ENCODE measurements around the gene PDCD4. TPM values are rescaled to one million over a fixed set of nuclear protein-coding genes. Genes with fewer than 3 reads are reported as not detected.

The PDCD4 gene
- total RNA-seq (ENCODE audit: insufficient read depth, low replicate concordance) = 118 TPM

DNA sequence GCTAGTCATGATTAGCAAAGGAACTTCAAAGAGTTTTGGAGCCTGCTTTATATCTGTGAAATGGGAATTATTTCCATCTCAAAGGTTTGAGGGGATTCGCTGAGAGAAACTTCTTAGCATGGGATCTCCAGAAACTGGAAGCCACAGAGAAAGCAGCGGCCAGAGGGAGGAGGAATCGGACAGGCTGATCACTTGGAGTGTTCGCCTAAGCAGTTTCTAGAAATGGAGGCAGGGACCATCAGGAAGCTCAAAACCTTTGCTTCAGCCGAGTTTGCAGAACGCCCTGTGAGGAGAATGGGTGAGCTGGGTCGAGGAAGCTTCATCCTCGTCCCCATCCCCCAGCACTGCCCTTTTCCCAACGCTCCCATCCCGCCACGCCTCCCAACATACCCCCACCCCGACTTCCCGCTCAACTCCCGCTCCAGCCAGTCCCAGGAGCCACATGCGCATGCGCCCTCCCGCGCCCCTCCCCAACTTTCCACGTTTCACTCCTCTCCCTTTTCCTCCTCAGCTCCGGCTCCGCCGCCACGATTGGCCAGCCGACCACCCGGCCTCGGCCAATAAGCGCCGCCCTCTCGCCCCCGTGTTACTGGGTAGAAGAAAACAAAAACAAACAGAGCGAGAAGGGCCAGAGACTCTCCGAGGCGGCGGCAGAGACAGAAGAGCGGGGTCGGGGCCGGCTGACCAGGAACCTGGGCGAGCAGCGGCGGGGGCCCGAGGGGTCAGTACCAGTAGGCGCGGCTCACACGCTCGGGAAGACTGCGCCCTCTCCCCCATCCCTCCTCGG lies at the start of gene PDCD4:
TSS of gene PDCD4 (plus strand) at position 631 of the 787 bp plus-strand sequence. CDS start 4,100 bp downstream, outside the sequence.
- DNase-seq (ENCODE audit: low spot score) = peak; percentile 100

DNA sequence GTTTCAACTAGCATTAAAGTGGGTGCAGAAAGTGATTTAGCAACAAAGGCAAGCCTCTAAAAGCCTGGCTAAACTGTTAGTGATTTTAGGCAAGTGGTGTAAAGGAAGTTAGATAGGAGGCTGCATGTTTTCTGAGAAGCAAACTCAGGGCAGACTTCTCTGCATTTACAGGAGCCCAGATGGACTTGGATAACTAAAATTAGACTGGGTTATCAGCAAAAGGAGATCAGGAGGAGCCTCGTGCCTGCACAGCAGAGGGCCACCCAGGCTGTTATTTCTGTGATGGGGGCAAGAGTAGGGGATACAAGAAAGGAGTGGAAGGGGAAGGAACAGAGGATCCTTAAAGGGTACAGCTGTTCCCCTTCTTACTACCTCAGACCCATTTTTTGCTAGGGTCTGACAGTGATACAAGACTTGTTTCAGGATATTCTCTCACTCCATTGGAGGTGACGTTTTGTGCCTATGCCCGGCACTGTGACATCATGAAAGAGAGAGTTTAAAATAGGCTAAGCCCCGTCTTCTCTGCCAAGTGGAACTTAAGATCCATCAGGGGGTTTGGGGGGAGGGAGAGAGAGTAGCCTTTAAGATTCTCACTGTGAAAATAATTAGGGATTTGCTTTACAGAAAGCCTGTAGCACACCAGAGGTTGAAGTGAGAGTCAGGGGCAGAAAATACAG lies 49.6 kb upstream of the PDCD4 start:
- DNase-seq (ENCODE audit: low spot score) = peak; percentile 78

GRCh38 chr10:110822712-110823311 lies 48.9 kb upstream of the PDCD4 start:
- DNase-seq (ENCODE audit: low spot score) = peak; percentile 72

DNA sequence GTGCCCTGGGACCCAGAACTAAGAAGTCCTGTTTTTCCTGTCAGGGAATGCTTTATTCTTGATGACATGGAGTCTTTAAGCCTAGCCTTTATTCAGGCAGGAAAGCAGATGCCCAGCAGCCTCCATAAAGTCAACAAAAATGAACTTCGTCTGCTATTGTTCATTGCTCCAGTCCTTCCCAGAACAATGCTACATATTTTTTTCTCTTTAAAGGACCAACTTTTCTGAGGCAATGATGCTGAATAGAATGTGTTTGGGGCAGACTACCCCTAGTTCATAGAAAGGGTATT lies 47.6 kb upstream of the PDCD4 start:
- DNase-seq (ENCODE audit: low spot score) = no peak

- DNase-seq (ENCODE audit: low spot score) = no peak
Measured at GRCh38 chr10:110824660-110825059, 47.1 kb upstream of the PDCD4 start.

DNA sequence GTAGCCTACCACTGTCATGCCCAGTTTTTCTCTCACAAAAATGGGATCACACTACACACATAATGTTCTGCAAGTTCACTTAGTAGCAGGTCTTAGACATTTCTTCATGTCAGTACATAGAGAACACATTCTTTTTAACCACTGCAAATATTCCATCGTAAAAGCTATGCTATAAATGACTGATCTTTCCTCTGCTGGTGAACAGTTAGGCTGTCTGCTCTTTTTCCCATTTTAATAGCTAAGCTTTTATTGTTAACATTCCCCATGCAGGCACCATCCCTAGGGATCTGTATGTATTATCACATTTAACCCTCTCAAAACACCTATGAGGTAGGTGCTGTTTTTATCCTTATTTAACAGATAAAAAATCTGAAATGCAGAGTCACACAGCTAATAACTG lies 46.2 kb upstream of the PDCD4 start:
- peak; percentile 69 for DNase-seq (ENCODE audit: low spot score)

DNA sequence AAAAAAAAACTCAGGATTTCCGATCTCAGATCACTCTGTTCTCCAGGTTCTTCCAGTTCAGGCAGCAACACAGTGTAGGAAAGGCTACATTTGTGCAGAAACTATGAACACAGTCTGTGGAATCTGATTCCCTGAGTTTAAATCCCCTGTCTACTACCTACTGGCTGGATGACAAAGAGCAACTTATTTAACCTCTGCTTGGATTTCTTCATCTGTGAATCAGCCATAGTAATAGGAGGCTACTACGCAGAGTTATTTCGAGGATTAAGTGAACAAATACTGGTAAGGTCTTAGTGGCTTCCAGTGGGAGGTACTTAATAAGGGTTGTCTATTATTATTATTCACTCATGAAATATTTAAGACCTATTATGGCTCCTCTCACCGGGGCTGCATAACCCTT lies 44.3 kb upstream of the PDCD4 start:
- peak; percentile 82 for DNase-seq (ENCODE audit: low spot score)

- peak; percentile 36 for DNase-seq (ENCODE audit: low spot score)
Measured at GRCh38 chr10:110827875-110828274, 43.9 kb upstream of the PDCD4 start.

DNA sequence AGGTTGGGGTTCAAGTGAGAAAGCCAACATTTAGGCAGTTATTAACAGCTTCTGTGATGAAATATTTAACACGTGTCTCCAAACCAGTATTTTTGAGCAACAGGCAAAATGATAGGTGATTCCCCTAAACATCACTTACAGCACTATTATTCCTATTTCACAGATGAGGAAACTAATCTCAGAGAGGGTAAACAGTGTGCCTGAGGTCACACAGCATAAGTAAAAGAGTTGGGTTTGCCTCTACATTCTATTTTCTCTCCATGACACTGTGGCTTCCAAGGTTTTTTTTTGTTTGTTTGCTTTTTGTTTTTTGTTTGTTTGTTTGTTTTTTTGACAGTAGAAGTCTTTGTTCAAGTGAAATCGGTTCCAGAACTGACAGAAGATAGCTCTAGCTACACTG lies 43.2 kb upstream of the PDCD4 start:
- no peak for DNase-seq (ENCODE audit: low spot score)

DNA sequence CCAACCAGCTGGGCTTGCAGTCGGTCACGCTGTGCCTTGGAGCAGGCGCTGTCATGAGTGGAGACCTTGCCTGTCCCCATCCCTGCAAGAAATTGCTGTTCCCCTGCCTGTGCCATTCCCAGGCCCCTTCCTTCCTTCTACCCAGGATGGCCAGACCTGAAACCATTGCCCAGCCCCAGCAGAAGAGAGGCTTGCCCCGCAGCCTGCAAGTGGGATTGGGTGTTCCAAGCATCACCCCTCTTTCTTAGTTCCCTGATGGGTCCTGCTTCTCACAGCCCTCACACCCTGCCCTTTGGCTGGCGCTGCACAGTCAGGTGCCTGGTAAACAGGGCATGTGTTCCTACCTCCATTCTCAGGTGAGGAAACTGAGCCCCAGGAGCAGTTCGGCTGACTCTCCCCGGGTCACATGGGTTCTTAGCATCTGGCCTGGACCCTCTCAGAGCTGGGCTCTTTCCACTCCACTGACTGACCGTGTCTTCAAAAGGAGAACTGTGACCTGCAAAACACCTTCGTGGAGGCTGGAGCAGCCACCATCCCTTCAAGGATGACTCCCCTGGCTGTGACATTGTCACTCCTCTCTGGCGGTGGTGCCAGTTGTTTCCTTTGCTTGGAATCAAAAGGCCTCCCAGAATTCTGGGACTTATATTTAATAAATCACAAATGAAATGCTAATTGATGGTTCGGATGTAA lies 41.9 kb upstream of the PDCD4 start:
- no peak for DNase-seq (ENCODE audit: low spot score)

DNA sequence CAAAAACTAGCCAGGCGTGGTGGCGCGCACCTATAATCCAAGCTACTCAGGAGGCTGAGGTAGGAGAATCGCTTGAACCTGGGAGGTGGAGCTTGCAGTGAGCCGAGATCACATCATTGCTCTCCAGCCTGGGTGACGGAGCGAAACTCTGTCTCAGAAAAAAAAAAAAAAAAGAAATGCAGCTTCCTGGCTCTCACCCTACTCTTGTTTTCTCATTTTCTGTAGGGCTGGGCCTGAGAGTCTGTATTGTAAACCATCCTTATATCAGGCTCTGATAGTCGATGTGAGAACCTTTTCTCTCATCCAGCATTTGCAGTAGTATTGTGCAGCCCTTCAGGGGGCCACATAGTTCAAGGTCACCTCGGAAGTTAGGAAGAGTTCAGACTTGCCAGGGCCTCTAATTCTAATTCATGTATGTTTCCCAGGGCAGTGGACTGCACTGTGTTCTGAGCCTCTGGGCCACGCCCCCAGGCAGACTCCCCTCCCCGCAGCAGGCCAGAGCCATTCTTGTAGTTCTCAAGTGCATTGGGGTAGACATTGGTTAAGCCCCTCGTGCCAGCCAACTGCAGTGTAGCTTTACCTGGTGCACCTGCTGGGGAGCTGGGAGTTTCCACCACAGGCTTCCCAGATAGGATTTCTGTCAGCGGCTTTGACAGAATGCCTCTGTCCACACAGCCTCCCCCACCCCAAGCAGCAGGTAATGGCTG lies 38.3 kb upstream of the PDCD4 start:
- DNase-seq (ENCODE audit: low spot score) = no peak

GRCh38 chr10:110833941-110834628 lies 37.6 kb upstream of the PDCD4 start:
- DNase-seq (ENCODE audit: low spot score) = peak; percentile 26

- DNase-seq (ENCODE audit: low spot score) = peak; percentile 94
Measured at GRCh38 chr10:110834629-110835301, 37.0 kb upstream of the PDCD4 start.

DNA sequence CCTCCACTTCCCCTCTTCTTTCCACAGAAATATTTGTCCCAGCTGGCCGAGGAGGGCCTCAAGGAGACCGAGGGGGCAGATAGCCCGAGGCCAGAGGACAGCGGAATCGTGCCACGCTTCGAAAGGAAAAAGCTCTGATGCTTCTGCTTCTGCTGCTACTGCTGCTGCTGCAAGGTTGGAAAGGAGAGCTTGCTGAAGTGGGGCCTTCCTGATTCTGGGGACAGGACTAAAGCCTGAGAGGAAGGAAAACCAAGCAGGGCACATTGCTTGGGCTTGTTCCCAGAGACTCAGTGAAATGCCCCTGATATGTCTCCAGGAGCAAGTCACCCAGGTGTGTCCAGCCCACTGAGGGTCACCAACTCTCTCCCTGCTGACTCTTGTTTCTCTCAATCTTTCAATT lies 35.9 kb upstream of the PDCD4 start:
- DNase-seq (ENCODE audit: low spot score) = no peak

GRCh38 chr10:110836706-110837105 lies 35.0 kb upstream of the PDCD4 start:
- DNase-seq (ENCODE audit: low spot score) = peak; percentile 75

DNA sequence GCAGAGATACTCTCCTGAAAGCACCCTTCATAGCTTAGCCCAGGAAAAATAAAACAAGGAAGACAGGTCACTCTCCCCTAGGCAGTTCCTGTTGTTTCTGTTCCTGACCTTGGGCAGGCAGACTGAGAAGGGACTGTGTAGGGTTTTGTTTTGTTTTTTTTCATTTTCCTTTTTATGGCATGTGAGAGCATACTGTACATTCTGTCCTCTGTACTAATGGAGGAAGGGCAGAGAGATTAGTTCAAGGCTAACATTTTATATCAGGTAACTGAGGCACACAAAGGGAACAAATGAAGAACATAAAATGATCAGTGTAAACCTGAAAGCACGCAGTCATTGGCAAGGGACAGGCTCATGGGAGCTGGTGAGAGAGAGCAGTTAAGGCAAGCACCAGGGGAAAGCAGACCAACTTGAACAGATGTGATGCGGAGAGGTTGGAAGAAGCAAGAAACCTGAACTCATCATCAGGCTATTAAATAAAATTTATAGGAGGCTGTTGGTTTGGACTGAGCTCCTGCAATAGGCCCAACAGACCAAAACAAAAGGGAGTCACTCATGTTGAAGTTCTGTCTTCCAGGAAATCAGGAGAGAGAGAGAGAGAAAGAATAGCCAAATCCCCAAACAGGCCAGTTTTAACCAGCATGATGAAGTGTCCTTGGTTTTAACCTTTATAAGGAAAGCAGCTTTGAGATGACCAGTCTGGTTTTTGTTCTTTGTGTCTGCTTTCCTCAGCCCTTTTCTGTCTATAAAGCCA lies 34.1 kb upstream of the PDCD4 start:
- peak; percentile 79 for DNase-seq (ENCODE audit: low spot score)

GRCh38 chr10:110840225-110840922 lies 31.4 kb upstream of the PDCD4 start:
- DNase-seq (ENCODE audit: low spot score) = no peak

DNA sequence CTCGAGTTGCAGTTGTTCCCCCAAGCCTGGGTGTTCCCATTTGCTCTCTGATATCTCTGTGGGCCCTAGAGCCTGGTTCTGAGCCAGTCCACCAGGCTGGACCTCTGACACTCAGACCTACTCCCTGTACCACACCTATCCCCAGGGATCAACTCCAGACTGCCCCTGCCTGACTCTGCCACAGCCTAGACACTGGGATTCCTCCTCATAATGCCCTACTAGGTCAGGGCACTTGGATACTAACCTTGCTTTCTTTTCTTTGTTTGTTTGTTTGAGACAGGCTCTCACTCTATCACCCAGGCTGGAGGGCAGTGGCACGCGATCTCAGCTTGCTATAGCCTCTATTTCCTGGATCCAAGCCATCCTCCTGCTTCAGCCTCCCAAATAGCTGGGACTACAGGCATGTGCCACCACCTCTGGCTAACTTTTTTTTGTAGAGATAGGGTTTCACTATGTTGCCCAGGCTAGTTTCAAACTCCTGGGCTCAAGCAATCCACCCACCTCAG lies 30.8 kb upstream of the PDCD4 start:
- no peak for DNase-seq (ENCODE audit: low spot score)

DNA sequence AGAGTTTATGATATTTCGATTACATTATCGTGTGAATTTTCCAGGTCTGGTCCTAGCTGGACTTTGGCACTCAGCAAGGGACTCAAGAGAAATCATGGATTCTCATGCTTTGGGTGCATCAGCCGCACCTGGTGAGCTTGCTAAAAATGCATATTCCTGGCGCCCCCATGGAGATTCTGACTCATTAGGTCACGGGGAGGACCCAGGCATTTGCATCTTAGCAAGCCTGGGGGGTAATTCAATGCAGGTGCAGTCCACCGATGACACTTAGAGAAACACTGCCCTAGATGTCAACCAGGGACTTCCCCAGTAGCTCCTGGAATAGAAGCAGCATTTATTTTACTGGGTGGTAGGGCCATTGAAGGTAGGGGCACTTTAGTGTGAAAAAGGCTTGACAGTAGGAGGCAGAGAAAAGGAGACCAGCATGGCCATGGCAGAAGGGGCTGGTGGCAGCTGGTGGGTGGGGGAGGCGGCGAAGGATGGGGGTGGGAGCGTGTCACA lies 29.9 kb upstream of the PDCD4 start:
- DNase-seq (ENCODE audit: low spot score) = no peak

Data from umbilical cord (tissue), 2 donors.